Measurements from ENCODE around the gene CITED4. TPM values are rescaled to one million over a fixed set of nuclear protein-coding genes. Genes with fewer than 3 reads are reported as not detected.

The CITED4 gene
- total RNA-seq, 1 experiment from 2014 or later, result 1.3 TPM

- CTCF ChIA-PET, result interaction anchor here (1.5 to 1.8 kb wide), 2 partner anchors 100 to 104 kb away, joined by 10 to 22 read pairs; no protein-coding TSS in a partner anchor
- DNase-seq (ENCODE audit: low spot score), result peak; percentile 67
- Histone ChIP-seq H3K27ac (ENCODE audit: low read depth, low read length, poor library complexity, severe bottlenecking) (no peak overlapping the region), H3K4me1 (ENCODE audit: insufficient read depth, low read length, poor library complexity, severe bottlenecking) (no peaks in the 10 kb centered on the region), H3K9me3 (ENCODE audit: low read depth, low read length, poor library complexity, severe bottlenecking) (no peaks in the 10 kb centered on the region), H3K27me3 (replicated peaks; ENCODE audit: insufficient read depth, low read depth, low read length, poor library complexity) (no peaks in the 10 kb centered on the region), H3K36me3 (ENCODE audit: insufficient read depth, low read length, poor library complexity, severe bottlenecking) (no peaks in the 10 kb centered on the region), H3K4me3 (ENCODE audit: low read depth, low read length, poor library complexity, severe bottlenecking) (no peak overlapping the region)
- POLR2A ChIA-PET (ENCODE audit: low non-redundant PET), result interaction anchor here (0.5 kb wide), 1 partner anchor 408 kb away, joined by 3 read pairs; no protein-coding TSS in a partner anchor
- intact Hi-C loops (cut with micrococcal nuclease; ENCODE audit: unreplicated experiment), result loop anchor here (1.0 kb wide), 1 partner anchor 104 kb away; no protein-coding TSS in a partner anchor
- BruUV-seq (replicated peaks), result no TSS peak
- peak; percentile 86 for TF ChIP-seq CTCF (conservative IDR thresholded peaks at IDR 0.05; ENCODE audit: low read depth, low read length)
- no peak for TF ChIP-seq EZH2 (IDR thresholded peaks at IDR 0.05; ENCODE audit: borderline replicate concordance, low read depth, low read length, poor library complexity, severe bottlenecking)
Observed at GRCh38 chr1:40848530-40849189, 13.5 kb downstream of the CITED4 start.

- no TSS peak for BruUV-seq (replicated peaks)
- no peak for DNase-seq (ENCODE audit: low spot score)
- intact Hi-C loops (cut with micrococcal nuclease; ENCODE audit: unreplicated experiment), result no loop called here
Observed at GRCh38 chr1:40847023-40847745, 15.0 kb downstream of the CITED4 start.

GRCh38 chr1:40845895-40846294, 16.3 kb downstream of the CITED4 start:
- BruUV-seq (replicated peaks), result no TSS peak
- no peak for TF ChIP-seq CTCF (conservative IDR thresholded peaks at IDR 0.05; ENCODE audit: low read depth, low read length)
- no peak for TF ChIP-seq EZH2 (IDR thresholded peaks at IDR 0.05; ENCODE audit: borderline replicate concordance, low read depth, low read length, poor library complexity, severe bottlenecking)
- H3K4me1 ChIP-seq (ENCODE audit: insufficient read depth, low read length, poor library complexity, severe bottlenecking), result no peaks in the 10 kb centered on the region
- no peaks in the 10 kb centered on the region for H3K27me3 ChIP-seq (replicated peaks; ENCODE audit: insufficient read depth, low read depth, low read length, poor library complexity)
- H3K36me3 ChIP-seq (ENCODE audit: insufficient read depth, low read length, poor library complexity, severe bottlenecking), result no peaks in the 10 kb centered on the region
- ChIA-PET CTCF (no interaction called here), POLR2A (ENCODE audit: low non-redundant PET) (no interaction called here)
- no peak overlapping the region for H3K27ac ChIP-seq (ENCODE audit: low read depth, low read length, poor library complexity, severe bottlenecking)
- no peak overlapping the region for H3K4me3 ChIP-seq (ENCODE audit: low read depth, low read length, poor library complexity, severe bottlenecking)
- intact Hi-C loops (cut with micrococcal nuclease; ENCODE audit: unreplicated experiment), result no loop called here
- no peak for DNase-seq (ENCODE audit: low spot score)
- no peaks in the 10 kb centered on the region for H3K9me3 ChIP-seq (ENCODE audit: low read depth, low read length, poor library complexity, severe bottlenecking)

More at GRCh38 chr1:40847023-40847745, 15.0 kb downstream of the CITED4 start:
- Histone ChIP-seq H3K27me3 (replicated peaks; ENCODE audit: insufficient read depth, low read depth, low read length, poor library complexity) (no peaks in the 10 kb centered on the region), H3K4me1 (ENCODE audit: insufficient read depth, low read length, poor library complexity, severe bottlenecking) (no peaks in the 10 kb centered on the region), H3K9me3 (ENCODE audit: low read depth, low read length, poor library complexity, severe bottlenecking) (no peaks in the 10 kb centered on the region), H3K27ac (ENCODE audit: low read depth, low read length, poor library complexity, severe bottlenecking) (no peak overlapping the region), H3K4me3 (ENCODE audit: low read depth, low read length, poor library complexity, severe bottlenecking) (no peak overlapping the region), H3K36me3 (ENCODE audit: insufficient read depth, low read length, poor library complexity, severe bottlenecking) (no peaks in the 10 kb centered on the region)
- ChIA-PET CTCF (interaction anchor here (1.8 kb wide), 1 partner anchor 106 kb away, joined by 10 read pairs; no protein-coding TSS in a partner anchor), POLR2A (ENCODE audit: low non-redundant PET) (no interaction called here)
- TF ChIP-seq CTCF (conservative IDR thresholded peaks at IDR 0.05; ENCODE audit: low read depth, low read length) (no peak), EZH2 (IDR thresholded peaks at IDR 0.05; ENCODE audit: borderline replicate concordance, low read depth, low read length, poor library complexity, severe bottlenecking) (no peak)

Measured in A673 (cell line).